K562 (cell line): ENCODE data around the gene NAA10. TPM values are rescaled to one million over a fixed set of nuclear protein-coding genes. Genes with fewer than 3 reads are reported as not detected.

Experiments
- ATAC-seq: fragments of 200-7000 bp; cut with Tn5 transposase; 3 replicates; pipeline ENCODE4 v1.9.1; 2020; ENCODE audit warnings: moderate library complexity
- BruUV-seq: library from RNA; stranded (reverse); fragments of 400-500 nt; replicated peaks from 2 replicates; lab custom pipeline; 2021; lab: Mats Ljungman, UMichigan
- CTCF ChIA-PET: fragments of 300-600 bp; formaldehyde crosslinking; extraction: SDS; loops from one replicate; lab custom pipeline; 2021; ENCODE audit warnings: low intra/inter-chr PET ratio; lab: Yijun Ruan, JAX
- POLR2A ChIA-PET: fragments of 300-600, 350-650 bp; sonication (Branson Sonifier 250); formaldehyde crosslinking; extraction: SDS; loops from one replicate; lab custom pipeline; 2021; ENCODE audit warnings: antibody characterized with exemption, inconsistent platforms; lab: Yijun Ruan, JAX
- DNase-seq, 4 experiments: peaks; one replicate each; pipeline versions ENCODE4 v3.0.0 to v3.0.0-alpha.2; 2011 to 2018; ENCODE audit warnings: low spot score in 3 of 4, mixed read lengths in 3 of 4; ENCODE audit errors: extremely low read depth in 1 of 4
- FAIRE-seq: peaks from 2 replicates; lab custom pipeline; 2011; peaks lifted over from hg19 to GRCh38; lab: Jason Lieb, UNC
- H2AFZ ChIP-seq: 2 replicates; pipeline ENCODE4 v1.6.0; 2011; ENCODE audit warnings: low read depth, low read length, control low read depth, inconsistent platforms
- H3K27ac ChIP-seq: fragments of 200-600 bp; 3 replicates; pipeline ENCODE4 v1.8.0; 2011; ENCODE audit warnings: low read depth, mild to moderate bottlenecking, control low read depth, inconsistent platforms, low read length, moderate library complexity, mixed read lengths; ENCODE audit errors: extremely low read depth
- H3K27me3 ChIP-seq, 2 experiments: fragments of 300-600 bp in 1 of 2; 2 replicates in 1 of 2; 3 replicates in 1 of 2; pipeline versions ENCODE4 v1.6.0 to v1.8.0; 2011; ENCODE audit warnings: inconsistent platforms in 2 of 2, low read length in 2 of 2, mild to moderate bottlenecking in 1 of 2, mixed read lengths in 1 of 2, moderate library complexity in 1 of 2; ENCODE audit not compliant: control insufficient read depth in 2 of 2, insufficient read depth in 2 of 2
- H3K36me3 ChIP-seq: fragments of 300-600 bp; 3 replicates; pipeline ENCODE4 v1.8.0; 2011; ENCODE audit warnings: mild to moderate bottlenecking, low read length, inconsistent platforms; ENCODE audit not compliant: control insufficient read depth, insufficient read depth
- H3K4me1 ChIP-seq, 2 experiments: fragments of 200-600 bp in 1 of 2; replicated peaks in 1 of 2; 2 replicates in 1 of 2; 3 replicates in 1 of 2; pipeline versions ENCODE4 v1.5.1 to v1.8.0; 2011; ENCODE audit warnings: inconsistent platforms in 2 of 2, low read length in 2 of 2, mild to moderate bottlenecking in 1 of 2, mixed read lengths in 1 of 2, moderate library complexity in 1 of 2; ENCODE audit not compliant: control insufficient read depth in 2 of 2, insufficient read depth in 2 of 2
- H3K4me2 ChIP-seq: 2 replicates; pipeline ENCODE4 v1.6.1; 2011; ENCODE audit warnings: low read length, control low read depth, inconsistent platforms, mixed read lengths; ENCODE audit not compliant: insufficient read depth
- H3K4me3 ChIP-seq: fragments of 200-600 bp; sonication (generic), shearing (Covaris generic); 2 replicates; pipeline ENCODE4 v1.5.1; 2016; ENCODE audit warnings: control low read depth, inconsistent platforms
- H3K79me2 ChIP-seq: fragments of 200-600 bp; 3 replicates; pipeline ENCODE4 v1.8.0; 2011; ENCODE audit warnings: low read length, inconsistent platforms; ENCODE audit not compliant: control insufficient read depth, insufficient read depth
- H3K9ac ChIP-seq, 2 experiments: 2 replicates each; pipeline versions ENCODE4 v1.6.0 to v1.6.1; 2011; ENCODE audit warnings: low read depth in 2 of 2, low read length in 2 of 2, control low read depth in 1 of 2, inconsistent platforms in 1 of 2, mild to moderate bottlenecking in 1 of 2, mixed read lengths in 1 of 2; ENCODE audit not compliant: insufficient read depth in 1 of 2
- H3K9me1 ChIP-seq: one replicate; pipeline ENCODE4 v1.6.0; 2011; ENCODE audit warnings: inconsistent platforms, mild to moderate bottlenecking, low read length, moderate library complexity; ENCODE audit not compliant: control insufficient read depth, insufficient read depth
- H3K9me3 ChIP-seq: replicated peaks from 2 replicates; pipeline ENCODE4 v1.5.1; 2011; ENCODE audit warnings: low read depth, low read length, inconsistent platforms; ENCODE audit not compliant: control insufficient read depth, insufficient read depth
- H4K20me1 ChIP-seq: replicated peaks from 2 replicates; pipeline ENCODE4 v1.6.1; 2011; ENCODE audit warnings: low read length, inconsistent platforms, mixed read lengths; ENCODE audit not compliant: control insufficient read depth, insufficient read depth
- C11orf30 ChIP-seq: fragments of 450-650 bp; IDR thresholded peaks from 2 replicates; pipeline ENCODE4 v1.6.1; 2016; ENCODE audit warnings: low read depth, mild to moderate bottlenecking
- CHD2 ChIP-seq: IDR thresholded peaks from 2 replicates; pipeline ENCODE4 v1.6.1; 2011; ENCODE audit warnings: low read depth, low read length
- ESRRB ChIP-seq: fragments of 250-450 bp; sonication (Bioruptor Pico); IDR thresholded peaks from 2 replicates; pipeline ENCODE4 v1.5.0; 2020; ENCODE audit warnings: mild to moderate bottlenecking, moderate library complexity, borderline replicate concordance
- MAFF ChIP-seq: IDR thresholded peaks from 2 replicates; pipeline ENCODE4 v1.6.1; 2012; ENCODE audit warnings: low read length, improper control_type of control experiment
- MAFG ChIP-seq: fragments of 450-650 bp; conservative IDR thresholded peaks from 2 replicates; pipeline ENCODE4 v1.6.1; 2016; ENCODE audit warnings: missing genetic modification characterization, missing compliant biosample characterization
- NCOA6 ChIP-seq: fragments of 450-650 bp; IDR thresholded peaks from 2 replicates; pipeline ENCODE4 v1.6.1; 2017; ENCODE audit warnings: mild to moderate bottlenecking
- SIN3A ChIP-seq, 2 experiments: fragments of 150-350 bp in 1 of 2; IDR thresholded peaks; 2 replicates each; pipeline ENCODE4 v1.6.1; 2011 to 2016; ENCODE audit warnings: borderline replicate concordance in 2 of 2, low read depth in 2 of 2, low read length in 2 of 2, mild to moderate bottlenecking in 2 of 2, moderate library complexity in 2 of 2; ENCODE audit not compliant: control insufficient read depth in 1 of 2
- SRSF1 ChIP-seq: fragments of 200-400 bp; formaldehyde crosslinking; IDR thresholded peaks from 2 replicates; pipeline ENCODE4 v1.6.1; 2017; ENCODE audit warnings: mild to moderate bottlenecking, low read depth, low read length, moderate library complexity
- ZNF316 ChIP-seq: fragments of 450-650 bp; IDR thresholded peaks from 2 replicates; pipeline ENCODE4 v1.6.1; 2016
- WGBS: fragments of 100-300 bp; shearing (Covaris generic); methylation state at CpG from one replicate; pipeline ENCODE4 v1.1.6; 2016; ENCODE audit warnings: low coverage, mixed read lengths; ENCODE audit not compliant: insufficient coverage; ENCODE audit errors: missing lambda C conversion rate; 5-methylcytosine and 5-hydroxymethylcytosine counted together
- in situ Hi-C: fragments of 300-500 bp; cut with MboI; formaldehyde crosslinking; loops from 4 replicates; pipeline ENCODE4 v1.15.0; 2018; ENCODE audit warnings: inconsistent platforms, mixed read lengths
- intact Hi-C: fragments of 100-400 bp; cut with micrococcal nuclease; formaldehyde crosslinking; loops from 2 replicates; pipeline ENCODE4 v1.14.2; 2022
- polyA plus RNA-seq, 8 experiments: library from polyadenylated mRNA; depleted of rRNA in 4 of 8; stranded (reverse) in 5 of 8; unstranded in 3 of 8; fragments of >200 nt; fragmentation: Nextera tagmentation in 2 of 8; fragmentation: Illumina TruSeq in 1 of 8; extraction: Ambion mirVana in 2 of 8; extraction: Trizol in 1 of 8; gene quantifications; 2 replicates each; pipeline versions ENCODE4 v1.2.1 to v1.2.3, GENCODE V29; 2011 to 2014; ENCODE audit warnings: inconsistent platforms in 1 of 8, missing spikeins in 1 of 8
- total RNA-seq, 7 experiments: library from RNA; depleted of rRNA in 6 of 7; stranded (reverse); fragments of >200 nt in 6 of 7; fragmentation: Illumina TruSeq in 2 of 7; extraction: Trizol in 2 of 7; gene quantifications; 2 replicates each; pipeline versions ENCODE4 v1.2.1 to v1.2.3, GENCODE V29; 2011 to 2021; ENCODE audit warnings: low replicate concordance in 1 of 7
- TF ChIP-seq, protein P1 (sequence below), 2 experiments: fragments of 150-350 bp in 1 of 2; IDR thresholded peaks; 2 replicates each; pipeline ENCODE4 v1.6.1; 2012 to 2016; ENCODE audit warnings: low read depth in 2 of 2, low read length in 2 of 2, mild to moderate bottlenecking in 1 of 2, moderate library complexity in 1 of 2

The NAA10 gene
- total and polyA plus RNA-seq, 9 of the 15 experiments (the other 6 are each of a cell fraction or from before 2014, with no cell fraction given), result 11.1 to 250 (median 134) TPM

DNA sequence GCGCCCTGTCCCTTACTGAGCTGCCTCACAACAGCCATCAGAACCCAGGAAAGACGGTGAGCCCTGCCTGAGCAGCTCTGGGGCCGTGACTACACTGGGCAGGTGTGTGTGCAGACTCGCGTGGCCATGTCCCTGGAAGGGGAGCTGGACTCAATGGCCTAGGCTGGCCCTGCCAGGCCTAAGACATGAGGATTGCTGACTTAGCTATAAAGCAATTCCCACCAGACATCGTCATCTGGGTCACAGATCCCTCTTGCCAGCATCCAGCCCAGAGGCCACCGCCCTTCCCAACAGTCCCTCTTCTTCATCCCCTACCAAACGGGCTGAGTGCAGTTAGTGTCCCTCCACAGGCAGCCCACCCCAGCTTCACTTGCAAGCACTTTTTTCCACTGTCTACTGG, 3.7 kb downstream of the NAA10 start:
- WGBS, result 91% methylated on average over 6 of the region's 8 CpGs
- peaks cover 50% of the 10 kb centered on the region for H3K79me2 ChIP-seq
- no peak for FAIRE-seq
- intact Hi-C loops, result no loop called here
- in situ Hi-C loops, result no loop called here
- H3K4me1 ChIP-seq, result peaks cover 27 to 65% of the 10 kb centered on the region in 2 experiments; a peak in 4 of 5 replicates
- no peak overlapping the region for H3K4me3 ChIP-seq
- H3K9me1 ChIP-seq, result no peaks in the 10 kb centered on the region
- H3K9me3 ChIP-seq, result no peaks in the 10 kb centered on the region
- H2AFZ ChIP-seq, result no peak overlapping the region
- H3K27me3 ChIP-seq, result no peaks in the 10 kb centered on the region
- H4K20me1 ChIP-seq, result no peaks in the 10 kb centered on the region
- DNase-seq, result no peak
- BruUV-seq, result no TSS peak
- ChIA-PET POLR2A (interaction anchor here (0.5 to 0.6 kb wide), 2 partner anchors 16 to 38 kb away, joined by 3 read pairs; no protein-coding TSS in a partner anchor), CTCF (no interaction called here)
- no peak for ATAC-seq
- peak overlapping the region in 1 of 2 experiments; percentile 78; a peak in 2 of 4 replicates for H3K9ac ChIP-seq
- no peak overlapping the region for H3K4me2 ChIP-seq
- TF ChIP-seq NCOA6, result no peak
- TF ChIP-seq MAFF, result peak; percentile 5; the same call in 1 of the 2 replicates
- TF ChIP-seq, protein P1, sequence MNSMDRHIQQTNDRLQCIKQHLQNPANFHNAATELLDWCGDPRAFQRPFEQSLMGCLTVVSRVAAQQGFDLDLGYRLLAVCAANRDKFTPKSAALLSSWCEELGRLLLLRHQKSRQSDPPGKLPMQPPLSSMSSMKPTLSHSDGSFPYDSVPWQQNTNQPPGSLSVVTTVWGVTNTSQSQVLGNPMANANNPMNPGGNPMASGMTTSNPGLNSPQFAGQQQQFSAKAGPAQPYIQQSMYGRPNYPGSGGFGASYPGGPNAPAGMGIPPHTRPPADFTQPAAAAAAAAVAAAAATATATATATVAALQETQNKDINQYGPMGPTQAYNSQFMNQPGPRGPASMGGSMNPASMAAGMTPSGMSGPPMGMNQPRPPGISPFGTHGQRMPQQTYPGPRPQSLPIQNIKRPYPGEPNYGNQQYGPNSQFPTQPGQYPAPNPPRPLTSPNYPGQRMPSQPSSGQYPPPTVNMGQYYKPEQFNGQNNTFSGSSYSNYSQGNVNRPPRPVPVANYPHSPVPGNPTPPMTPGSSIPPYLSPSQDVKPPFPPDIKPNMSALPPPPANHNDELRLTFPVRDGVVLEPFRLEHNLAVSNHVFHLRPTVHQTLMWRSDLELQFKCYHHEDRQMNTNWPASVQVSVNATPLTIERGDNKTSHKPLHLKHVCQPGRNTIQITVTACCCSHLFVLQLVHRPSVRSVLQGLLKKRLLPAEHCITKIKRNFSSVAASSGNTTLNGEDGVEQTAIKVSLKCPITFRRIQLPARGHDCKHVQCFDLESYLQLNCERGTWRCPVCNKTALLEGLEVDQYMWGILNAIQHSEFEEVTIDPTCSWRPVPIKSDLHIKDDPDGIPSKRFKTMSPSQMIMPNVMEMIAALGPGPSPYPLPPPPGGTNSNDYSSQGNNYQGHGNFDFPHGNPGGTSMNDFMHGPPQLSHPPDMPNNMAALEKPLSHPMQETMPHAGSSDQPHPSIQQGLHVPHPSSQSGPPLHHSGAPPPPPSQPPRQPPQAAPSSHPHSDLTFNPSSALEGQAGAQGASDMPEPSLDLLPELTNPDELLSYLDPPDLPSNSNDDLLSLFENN (IDR thresholded peaks at IDR 0.05; ENCODE audit: low read depth in 2 of 2, low read length in 2 of 2), result no peak
- peak; percentile 31; the same call in 1 of the 2 replicates for TF ChIP-seq C11orf30
- TF ChIP-seq ESRRB (CRISPR knock-in tag), result no peak
- TF ChIP-seq CHD2, result no peak
- no peak for TF ChIP-seq SIN3A (IDR thresholded peaks at IDR 0.05; ENCODE audit: borderline replicate concordance in 2 of 2, control insufficient read depth in 1 of 2, low read depth in 2 of 2, low read length in 2 of 2)
- peak; percentile 39; the same call in 1 of the 2 replicates for TF ChIP-seq MAFG
- peak; percentile 68 for TF ChIP-seq ZNF316
- TF ChIP-seq SRSF1, result no peak
- peaks cover 48% of the 10 kb centered on the region for H3K36me3 ChIP-seq
- no peak overlapping the region for H3K27ac ChIP-seq
